ENCODE data around the gene CACNA2D3.

GRCh38 chr3:54713455-54713854, 591.1 kb downstream of the CACNA2D3 start:
- TF ChIP-seq CTCF (IDR thresholded peaks at IDR 0.05) (no peak), POLR2AphosphoS5 (IDR thresholded peaks at IDR 0.05; ENCODE audit: insufficient read depth in 1 of 2, low read depth in 1 of 2) (no peak), POLR2A (IDR thresholded peaks at IDR 0.05) (no peak)
